Dedifferentiated amniotic fluid mesenchymal stem cell (primary cell): Measurements from ENCODE around the gene SIN3A.

Source experiments
- DNase-seq: peaks from one replicate; pipeline ENCODE4 v3.0.0-alpha.2; 2016; ENCODE audit errors: extremely low spot score

Gene SIN3A

GRCh38 chr15:75380773-75381172 lies 70.7 kb downstream of the SIN3A start:
- DNase-seq, result no peak

- DNase-seq, result no peak
Measured at GRCh38 chr15:75371901-75372688, 79.4 kb downstream of the SIN3A start.

- no peak for DNase-seq
Measured at GRCh38 chr15:75371486-75371885, 80.0 kb downstream of the SIN3A start.

- no peak for DNase-seq
Measured at GRCh38 chr15:75369897-75370581, 81.5 kb downstream of the SIN3A start.

- DNase-seq, result no peak
Measured at GRCh38 chr15:75368689-75369239, 82.7 kb downstream of the SIN3A start.

- peak; percentile 87 for DNase-seq
Measured at GRCh38 chr15:75367913-75368688, 83.4 kb downstream of the SIN3A start, which contains the start of gene MAN2C1. TSS of gene MAN2C1 (minus strand) at chr15:75368607. CDS start at chr15:75368583, 24 bp downstream.

GRCh38 chr15:75367406-75367912 lies 84.0 kb downstream of the SIN3A start:
- no peak for DNase-seq

GRCh38 chr15:75367006-75367405 lies 84.5 kb downstream of the SIN3A start:
- DNase-seq, result no peak

GRCh38 chr15:75366163-75366562 lies 85.3 kb downstream of the SIN3A start:
- no peak for DNase-seq

- no peak for DNase-seq
Measured at GRCh38 chr15:75364881-75365280, 86.6 kb downstream of the SIN3A start.

- DNase-seq, result no peak
Measured at GRCh38 chr15:75363786-75364185, 87.7 kb downstream of the SIN3A start.

- no peak for DNase-seq
Measured at GRCh38 chr15:75362642-75363249, 88.7 kb downstream of the SIN3A start.

- DNase-seq, result no peak
Measured at GRCh38 chr15:75361989-75362641, 89.4 kb downstream of the SIN3A start.

- no peak for DNase-seq
Measured at GRCh38 chr15:75361361-75361988, 90.0 kb downstream of the SIN3A start.

GRCh38 chr15:75360856-75361255 lies 90.6 kb downstream of the SIN3A start:
- no peak for DNase-seq

- no peak for DNase-seq
Measured at GRCh38 chr15:75360391-75360790, 91.1 kb downstream of the SIN3A start.

- no peak for DNase-seq
Measured at GRCh38 chr15:75359537-75360250, 91.8 kb downstream of the SIN3A start.

GRCh38 chr15:75358771-75359536 lies 92.5 kb downstream of the SIN3A start:
- no peak for DNase-seq
